A549 (cell line): Measurements from ENCODE around the gene HOXC12. TPM values are rescaled to one million over a fixed set of nuclear protein-coding genes. Genes with fewer than 3 reads are reported as not detected.

Experiments
- ATAC-seq, 2 experiments: fragments of 200-7000 bp in 1 of 2; fragments of >200 bp in 1 of 2; cut with Nextera tagmentation in 1 of 2; cut with Tn5 transposase in 1 of 2; 3 replicates each; pipeline versions ENCODE4 v1.8.0 to v1.9.1; 2018 to 2020; ENCODE audit warnings: mild to moderate bottlenecking in 1 of 2, moderate library complexity in 1 of 2
- CTCF ChIA-PET: fragments of 300-600 bp; sonication (Branson Sonifier 250); formaldehyde crosslinking; extraction: SDS; loops from one replicate; lab custom pipeline; 2021; ENCODE audit warnings: antibody characterized with exemption, inconsistent platforms; lab: Yijun Ruan, JAX
- POLR2A ChIA-PET: fragments of 350-600 bp; formaldehyde crosslinking; extraction: SDS; loops from one replicate; lab custom pipeline; 2021; ENCODE audit warnings: antibody characterized with exemption, inconsistent platforms; lab: Yijun Ruan, JAX
- DNase-seq, 2 experiments: peaks; one replicate each; pipeline versions ENCODE4 v3.0.0 to v3.0.0-alpha.2; 2011 to 2016; ENCODE audit warnings: low read depth in 1 of 2, low spot score in 1 of 2
- FAIRE-seq: peaks from 2 replicates; lab custom pipeline; 2011; peaks lifted over from hg19 to GRCh38; lab: Jason Lieb, UNC
- H3K27ac ChIP-seq, 2 experiments: fragments of >200 bp; sonication (Bioruptor Twin); formaldehyde crosslinking; 3 replicates each; pipeline ENCODE4 v1.5.1; 2016 to 2017
- H3K4me1 ChIP-seq: fragments of >200 bp; sonication (Bioruptor Twin); formaldehyde crosslinking; 3 replicates; pipeline ENCODE4 v1.6.1; 2016
- H3K4me2 ChIP-seq: fragments of >200 bp; sonication (Bioruptor Twin); formaldehyde crosslinking; 3 replicates; pipeline ENCODE4 v1.6.1; 2016
- H3K4me3 ChIP-seq: fragments of >200 bp; sonication (Bioruptor Twin); formaldehyde crosslinking; 3 replicates; pipeline ENCODE4 v1.5.1; 2016
- H3K9me3 ChIP-seq: fragments of >200 bp; sonication (Bioruptor Twin); formaldehyde crosslinking; 3 replicates; pipeline ENCODE4 v1.6.1; 2016
- ATOH8 ChIP-seq: fragments of 250-450 bp; sonication (Bioruptor Pico); IDR thresholded peaks from 2 replicates; pipeline ENCODE4 v1.5.0; 2020; ENCODE audit warnings: low read depth, mild to moderate bottlenecking, moderate library complexity
- BHLHE40 ChIP-seq: IDR thresholded peaks from 2 replicates; pipeline ENCODE4 v1.6.1; 2012; ENCODE audit warnings: low read depth, low read length, inconsistent platforms
- CBX2 ChIP-seq: fragments of 200-600 bp; sonication (generic); IDR thresholded peaks from 2 replicates; pipeline ENCODE4 v1.6.1; 2016; ENCODE audit warnings: low read depth, mild to moderate bottlenecking, borderline replicate concordance
- CBX8 ChIP-seq: fragments of 200-600 bp; sonication (generic); IDR thresholded peaks from 2 replicates; pipeline ENCODE4 v1.6.1; 2016
- CEBPB ChIP-seq, 2 experiments: fragments of >200 bp in 1 of 2; sonication (Bioruptor Twin) in 1 of 2; formaldehyde crosslinking in 1 of 2; IDR thresholded peaks; 2 replicates each; pipeline ENCODE4 v1.6.1; 2012 to 2016
- E2F6 ChIP-seq: IDR thresholded peaks from 2 replicates; pipeline ENCODE4 v1.6.1; 2012; ENCODE audit warnings: low read depth, borderline replicate concordance
- EHF ChIP-seq: fragments of 250-450 bp; sonication (Bioruptor Pico); IDR thresholded peaks from 2 replicates; pipeline ENCODE4 v1.5.0; 2020; ENCODE audit warnings: mild to moderate bottlenecking
- EHMT2 ChIP-seq: fragments of 200-600 bp; sonication (generic); IDR thresholded peaks from 2 replicates; pipeline ENCODE4 v1.6.1; 2016; ENCODE audit warnings: antibody characterized with exemption, low read depth, mild to moderate bottlenecking, moderate library complexity
- ESRRA ChIP-seq: fragments of 150-350 bp; IDR thresholded peaks from 2 replicates; pipeline ENCODE4 v1.6.1; 2014; ENCODE audit warnings: mild to moderate bottlenecking, low read length, borderline replicate concordance
- FOXS1 ChIP-seq: fragments of 250-450 bp; sonication (Bioruptor Pico); IDR thresholded peaks from 2 replicates; pipeline ENCODE4 v1.5.0; 2020; ENCODE audit warnings: mild to moderate bottlenecking, moderate library complexity
- GATA3 ChIP-seq: IDR thresholded peaks from 2 replicates; pipeline ENCODE4 v1.6.1; 2012; ENCODE audit warnings: borderline replicate concordance
- HEYL ChIP-seq: fragments of 250-450 bp; sonication (Bioruptor Pico); IDR thresholded peaks from 2 replicates; pipeline ENCODE4 v1.8.0; 2021; ENCODE audit warnings: mild to moderate bottlenecking, moderate library complexity
- HMGXB4 ChIP-seq: fragments of 250-450 bp; sonication (Bioruptor Pico); IDR thresholded peaks from 2 replicates; pipeline ENCODE4 v1.5.0; 2021; ENCODE audit warnings: mild to moderate bottlenecking, moderate library complexity, borderline replicate concordance
- HOXB13 ChIP-seq: fragments of 250-450 bp; sonication (Bioruptor Pico); IDR thresholded peaks from 2 replicates; pipeline ENCODE4 v1.5.0; 2020; ENCODE audit warnings: low read depth, mild to moderate bottlenecking, moderate library complexity
- JUN ChIP-seq, 2 experiments: fragments of >200 bp; sonication (Bioruptor Twin); formaldehyde crosslinking; IDR thresholded peaks; 2 replicates in 1 of 2; 3 replicates in 1 of 2; pipeline ENCODE4 v1.6.1; 2016 to 2017
- JUNB ChIP-seq: fragments of >200 bp; sonication (Bioruptor Twin); formaldehyde crosslinking; IDR thresholded peaks from 2 replicates; pipeline ENCODE4 v1.6.1; 2016
- KDM1A ChIP-seq: fragments of 200-600 bp; sonication (generic); IDR thresholded peaks from 2 replicates; pipeline ENCODE4 v1.6.1; 2016; ENCODE audit warnings: low read depth, mild to moderate bottlenecking
- MAFK ChIP-seq: fragments of 450-650 bp; IDR thresholded peaks from 2 replicates; pipeline ENCODE4 v1.6.1; 2014; ENCODE audit not compliant: partially characterized antibody
- MYC ChIP-seq: IDR thresholded peaks from 2 replicates; pipeline ENCODE4 v1.6.1; 2012; ENCODE audit warnings: mild to moderate bottlenecking, inconsistent platforms, low read length, improper control_type of control experiment, borderline replicate concordance
- NFE2L2 ChIP-seq: fragments of 150-350 bp; conservative IDR thresholded peaks from 2 replicates; pipeline ENCODE4 v1.6.1; 2014; ENCODE audit warnings: low read length
- NPAS2 ChIP-seq: fragments of 250-450 bp; sonication (Bioruptor Pico); IDR thresholded peaks from 2 replicates; pipeline ENCODE4 v1.8.0; 2022; ENCODE audit warnings: mild to moderate bottlenecking, moderate library complexity, borderline replicate concordance
- PHF8 ChIP-seq: fragments of 200-600 bp; sonication (generic); IDR thresholded peaks from 2 replicates; pipeline ENCODE4 v1.6.1; 2016; ENCODE audit warnings: low read depth, mild to moderate bottlenecking, antibody characterized with exemption, moderate library complexity, borderline replicate concordance
- POLR2A ChIP-seq: IDR thresholded peaks from 2 replicates; pipeline ENCODE4 v1.6.1; 2012; ENCODE audit warnings: mild to moderate bottlenecking, low read length
- RAD21 ChIP-seq, 2 experiments: fragments of >200 bp in 1 of 2; sonication (Bioruptor Twin) in 1 of 2; formaldehyde crosslinking in 1 of 2; IDR thresholded peaks in 1 of 2; conservative IDR thresholded peaks in 1 of 2; 2 replicates in 1 of 2; 3 replicates in 1 of 2; pipeline ENCODE4 v1.6.1; 2012 to 2018; ENCODE audit warnings: inconsistent platforms in 1 of 2
- RARB ChIP-seq: fragments of 250-450 bp; sonication (Bioruptor Pico); IDR thresholded peaks from 2 replicates; pipeline ENCODE4 v1.8.0; 2021; ENCODE audit warnings: mild to moderate bottlenecking, moderate library complexity
- RNF2 ChIP-seq: fragments of 200-600 bp; sonication (generic); IDR thresholded peaks from 2 replicates; pipeline ENCODE4 v1.6.1; 2016; ENCODE audit warnings: low read depth, mild to moderate bottlenecking, antibody characterized with exemption, moderate library complexity, borderline replicate concordance
- SMC3 ChIP-seq: fragments of >200 bp; sonication (Bioruptor Twin); formaldehyde crosslinking; IDR thresholded peaks from 3 replicates; pipeline ENCODE4 v1.6.1; 2018; ENCODE audit warnings: inconsistent platforms
- SREBF2 ChIP-seq: fragments of 450-650 bp; IDR thresholded peaks from 2 replicates; pipeline ENCODE4 v1.6.1; 2014; ENCODE audit warnings: mild to moderate bottlenecking, moderate library complexity
- ZC3H11A ChIP-seq: fragments of 450-650 bp; IDR thresholded peaks from 2 replicates; pipeline ENCODE4 v1.6.1; 2014; ENCODE audit warnings: antibody characterized with exemption, mild to moderate bottlenecking
- ZSCAN20 ChIP-seq: fragments of 250-450 bp; sonication (Bioruptor Pico); IDR thresholded peaks from 2 replicates; pipeline ENCODE4 v1.8.0; 2022; ENCODE audit warnings: mild to moderate bottlenecking, moderate library complexity
- WGBS: methylation state at CpG from one replicate; pipeline ENCODE4 v1.1.6; 2017; ENCODE audit errors: missing lambda C conversion rate; 5-methylcytosine and 5-hydroxymethylcytosine counted together
- polyA plus RNA-seq, 4 experiments: library from polyadenylated mRNA; depleted of rRNA in 3 of 4; stranded (reverse); fragments of >200 nt; fragmentation: RNase III in 1 of 4; extraction: RNeasy Plus Mini Kit Qiagen cat#74134 plus additional on column Dnase treatment in 1 of 4; gene quantifications; 2 replicates in 3 of 4; 3 replicates in 1 of 4; pipeline ENCODE4 v1.2.3, GENCODE V29; 2011 to 2017

HOXC12 gene
- polyA plus RNA-seq, 2 of the 4 experiments (the other 2 are of a cell fraction), result not detected

GRCh38 chr12:53942467-53942997 is 12.2 kb upstream of the HOXC12 start:
- POLR2A ChIA-PET, result interaction anchor here (0.5 kb wide), 1 partner anchor 392 kb away, joined by 8 read pairs; no protein-coding TSS in a partner anchor
- peak overlapping the region; percentile 87; the same call in 1 of the 3 replicates for H3K4me2 ChIP-seq
- no peak overlapping the region for H3K27ac ChIP-seq
- no peak for TF ChIP-seq ZSCAN20
- TF ChIP-seq JUNB, result no peak
- no peak for TF ChIP-seq HOXB13 (CRISPR knock-in tag)
- TF ChIP-seq MAFK, result no peak
- TF ChIP-seq NPAS2 (CRISPR knock-in tag), result no peak
- no peak for TF ChIP-seq ATOH8
- no peak for ATAC-seq
- H3K4me1 ChIP-seq, result peaks cover 20% of the 10 kb centered on the region; the same call in 2 of the 3 replicates
- WGBS, result 82% methylated on average over 2 of the region's 2 CpGs
- FAIRE-seq, result no peak
- no peak for DNase-seq
- CTCF ChIA-PET, result interaction anchor here (0.6 to 1.3 kb wide), 9 partner anchors 11 to 185 kb away, joined by 3 to 5 read pairs (median 3); partner anchors contain the start of gene HOXC10
- no peaks in the 10 kb centered on the region for H3K9me3 ChIP-seq
- no peak overlapping the region for H3K4me3 ChIP-seq

- TF ChIP-seq EHF (no peak), GATA3 (no peak), HOXB13 (CRISPR knock-in tag) (no peak), HEYL (CRISPR knock-in tag) (no peak), SMC3 (no peak), RARB (no peak), EHMT2 (no peak), FOXS1 (CRISPR knock-in tag) (no peak), JUN (IDR thresholded peaks at IDR 0.05) (no peak), RAD21 (conservative IDR thresholded peaks at IDR 0.05 in 1 of 2, IDR thresholded peaks at IDR 0.05 in 1 of 2) (no peak)
Observed at GRCh38 chr12:53944209-53944608, 10.5 kb upstream of the HOXC12 start.

GRCh38 chr12:53944907-53945847 is 9.5 kb upstream of the HOXC12 start:
- ATAC-seq, result no peak
- 91% methylated on average over 51 of the region's 51 CpGs for WGBS

More at GRCh38 chr12:53944209-53944608, 10.5 kb upstream of the HOXC12 start:
- H3K27ac ChIP-seq, result no peak overlapping the region
- no peaks in the 10 kb centered on the region for H3K9me3 ChIP-seq
- no peak for ATAC-seq
- FAIRE-seq, result no peak
- WGBS, result 91% methylated on average over 4 of the region's 4 CpGs
- H3K4me2 ChIP-seq, result no peak overlapping the region
- peaks cover 27% of the 10 kb centered on the region for H3K4me1 ChIP-seq
- DNase-seq, result no peak
- no peak overlapping the region for H3K4me3 ChIP-seq
- CTCF ChIA-PET, result interaction anchor here (0.8 kb wide), 1 partner anchor 174 kb away, joined by 3 read pairs; no protein-coding TSS in a partner anchor
- POLR2A ChIA-PET, result no interaction called here

More at GRCh38 chr12:53944907-53945847, 9.5 kb upstream of the HOXC12 start:
- TF ChIP-seq FOXS1 (CRISPR knock-in tag) (no peak), CBX8 (no peak), SREBF2 (no peak), CBX2 (no peak), RNF2 (no peak), HEYL (CRISPR knock-in tag) (no peak), BHLHE40 (no peak), JUN (IDR thresholded peaks at IDR 0.05) (no peak), ESRRA (no peak), HMGXB4 (CRISPR knock-in tag) (no peak), E2F6 (no peak), MYC (no peak), KDM1A (no peak), NFE2L2 (no peak), PHF8 (no peak), ATOH8 (no peak), POLR2A (no peak), ZC3H11A (no peak), CEBPB (IDR thresholded peaks at IDR 0.05) (no peak)
- ChIA-PET CTCF (interaction anchor here (0.8 to 1.5 kb wide), 5 partner anchors 136 to 263 kb away, joined by 3 to 4 read pairs (median 3); no protein-coding TSS in a partner anchor), POLR2A (no interaction called here)
- DNase-seq (no peak), FAIRE-seq (no peak)
- H3K4me1 ChIP-seq, result peaks cover 26% of the 10 kb centered on the region
- no peak overlapping the region for H3K4me3 ChIP-seq
- H3K4me2 ChIP-seq, result no peak overlapping the region
- no peaks in the 10 kb centered on the region for H3K9me3 ChIP-seq
- no peak overlapping the region for H3K27ac ChIP-seq
